ENCODE measurements around the gene CARF. TPM values are rescaled to one million over a fixed set of nuclear protein-coding genes. Genes with fewer than 3 reads are reported as not detected.
"Not testable (repeated sequence)": the region's sequence is repeated elsewhere in the genome, so short reads cannot be mapped to it uniquely, and the experiment has no call there.

CARF gene
- total and polyA plus RNA-seq, 12 donors: 1.9 to 27.9 (median 10.1) TPM

- DNase-seq: no peak
- no peak overlapping the region for H3K27ac ChIP-seq
- 11 to 25% (median 13%) methylated on average over 3 of the region's 3 CpGs for WGBS, 4 donors
- TF ChIP-seq POLR2A (IDR thresholded peaks at IDR 0.05) (no peak), CTCF (IDR thresholded peaks at IDR 0.05) (no peak)
- H3K27me3 ChIP-seq: no peaks in the 10 kb centered on the region
- H3K4me1 ChIP-seq (replicated peaks in 1 of 2): peaks cover 16 to 34% of the 10 kb centered on the region in 2 donors
- intact Hi-C loops (cut with DNase I): no loop called here
- H3K4me3 ChIP-seq: peak overlapping the region in 2 of 4 donors; percentile 60 to 88
- H3K36me3 ChIP-seq (replicated peaks in 1 of 2): peaks cover 0 to 10% of the 10 kb centered on the region in 2 donors
- H3K9me3 ChIP-seq (replicated peaks in 1 of 3): no peaks in the 10 kb centered on the region
Measured at GRCh38 chr2:202910698-202911097, 1.4 kb upstream of the CARF start.

- H3K4me1 ChIP-seq (replicated peaks in 1 of 2): peaks cover 16 to 34% of the 10 kb centered on the region in 2 donors
- TF ChIP-seq CTCF (IDR thresholded peaks at IDR 0.05) (no peak), POLR2A (IDR thresholded peaks at IDR 0.05) (no peak)
- H3K9me3 ChIP-seq (replicated peaks in 1 of 3): no peaks in the 10 kb centered on the region
- intact Hi-C loops (cut with DNase I): no loop called here
- H3K4me3 ChIP-seq: peak overlapping the region in 3 of 4 donors; percentile 60 to 88 (median 87)
- H3K36me3 ChIP-seq (replicated peaks in 1 of 2): peaks cover 0 to 10% of the 10 kb centered on the region in 2 donors
- H3K27me3 ChIP-seq: no peaks in the 10 kb centered on the region
- H3K27ac ChIP-seq: peak overlapping the region in 2 of 5 donors; percentile 78 to 82
- 0% methylated on average over 8 of the region's 8 CpGs for WGBS, 4 donors
- no peak for DNase-seq
Measured at GRCh38 chr2:202911203-202911511, 918 bp upstream of the CARF start.

GRCh38 chr2:202912342-202913201, 497 bp downstream of the CARF start:
- DNase-seq: peak in 1 of 7 donors; percentile 27
- H3K4me1 ChIP-seq (replicated peaks in 1 of 2): peaks cover 16 to 34% of the 10 kb centered on the region in 2 donors
- WGBS, 4 donors: 2 to 7% (median 5%) methylated on average over 8 to 16 of the region's 49 CpGs
- H3K9me3 ChIP-seq (replicated peaks in 1 of 3); intact Hi-C loops (cut with DNase I); H3K27me3 ChIP-seq; H3K36me3 ChIP-seq (replicated peaks in 1 of 2): not testable (repeated sequence)
- peak overlapping the region in 4 of 5 donors; percentile 51 to 82 (median 70) for H3K27ac ChIP-seq
- peak overlapping the region in 3 of 4 donors; percentile 9 to 88 (median 60) for H3K4me3 ChIP-seq

GRCh38 chr2:202918860-202919259, 6.8 kb downstream of the CARF start:
- 92 to 98% (median 96%) methylated on average over 1 of the region's 1 CpG for WGBS, 4 donors
- intact Hi-C loops (cut with DNase I): no loop called here
- H3K36me3 ChIP-seq (replicated peaks in 1 of 2): no peaks in the 10 kb centered on the region

More at GRCh38 chr2:202918860-202919259, 6.8 kb downstream of the CARF start:
- Histone ChIP-seq H3K4me3 (no peak overlapping the region), H3K27me3 (no peaks in the 10 kb centered on the region), H3K4me1 (replicated peaks in 1 of 2) (no peaks in the 10 kb centered on the region), H3K9me3 (replicated peaks in 1 of 3) (no peaks in the 10 kb centered on the region), H3K27ac (no peak overlapping the region)
- DNase-seq: no peak
- no peak for TF ChIP-seq POLR2A (IDR thresholded peaks at IDR 0.05)
- TF ChIP-seq CTCF (IDR thresholded peaks at IDR 0.05): no peak

Measured in adrenal gland (tissue), 12 donors.